ENCODE results near the gene FAM50A.

GRCh38 chrX:154439841-154440240, 4.1 kb upstream of the FAM50A start:
- TF ChIP-seq CTCF (IDR thresholded peaks at IDR 0.05; ENCODE audit: low read depth, low read length, missing input control), result no peak
- TF ChIP-seq SP1 (IDR thresholded peaks at IDR 0.05), result peak; percentile 52
- no peak for TF ChIP-seq REST (IDR thresholded peaks at IDR 0.05)

All from liver (tissue), 3 donors.